ENCODE results near the gene SOX6. TPM values are rescaled to one million over a fixed set of nuclear protein-coding genes. Genes with fewer than 3 reads are reported as not detected.

The SOX6 gene
- total RNA-seq, 2 experiments from 2014 or later: 0.21 TPM; not detected in 1

DNA sequence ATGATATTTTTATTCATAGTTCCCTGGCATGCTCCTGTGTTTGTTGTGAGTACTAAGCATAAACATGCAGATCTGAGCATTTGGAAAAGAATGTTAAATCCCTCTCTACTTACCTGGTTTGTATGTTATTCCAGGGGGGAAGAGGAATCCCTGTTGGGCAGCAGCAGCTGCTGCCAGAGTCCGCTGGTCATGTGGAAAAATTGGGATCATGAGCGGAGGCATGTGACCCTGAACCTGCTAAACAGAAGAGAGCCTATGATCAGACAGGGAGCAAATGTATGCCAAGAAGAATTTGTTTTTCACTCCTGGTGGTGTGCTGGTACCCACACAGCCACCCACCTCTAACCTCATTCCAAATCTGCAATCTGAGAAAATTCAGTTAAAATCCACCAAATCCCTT, 244.7 kb downstream of the SOX6 start:
- no peaks in the 10 kb centered on the region for H3K36me3 Mint-ChIP-seq
- H3K4me1 Mint-ChIP-seq: no peaks in the 10 kb centered on the region
- ATAC-seq (no peak), DNase-seq (no peak)
- no peaks in the 10 kb centered on the region for H3K27me3 Mint-ChIP-seq
- H3K27ac Mint-ChIP-seq: no peak overlapping the region
- no peaks in the 10 kb centered on the region for H3K9me3 Mint-ChIP-seq (ENCODE audit: low read depth)
- CTCF ChIA-PET: no interaction called here
- H3K4me3 Mint-ChIP-seq: no peak overlapping the region

GRCh38 chr11:16110886-16111285, 245.5 kb downstream of the SOX6 start:
- DNase-seq: no peak
- CTCF ChIA-PET: no interaction called here
- no peak for ATAC-seq
- no peaks in the 10 kb centered on the region for H3K4me1 Mint-ChIP-seq
- no peaks in the 10 kb centered on the region for H3K27me3 Mint-ChIP-seq
- H3K27ac Mint-ChIP-seq: no peak overlapping the region
- H3K36me3 Mint-ChIP-seq: no peaks in the 10 kb centered on the region
- H3K4me3 Mint-ChIP-seq: no peak overlapping the region
- no peaks in the 10 kb centered on the region for H3K9me3 Mint-ChIP-seq (ENCODE audit: low read depth)

GRCh38 chr11:16099343-16099900, 256.9 kb downstream of the SOX6 start:
- ATAC-seq (no peak), DNase-seq (no peak)
- Mint-ChIP-seq H3K4me3 (no peak overlapping the region), H3K4me1 (no peaks in the 10 kb centered on the region), H3K27me3 (no peaks in the 10 kb centered on the region), H3K27ac (no peak overlapping the region), H3K36me3 (no peaks in the 10 kb centered on the region), H3K9me3 (ENCODE audit: low read depth) (peaks cover 7% of the 10 kb centered on the region)
- CTCF ChIA-PET: no interaction called here

GRCh38 chr11:16098526-16099205, 257.7 kb downstream of the SOX6 start:
- no peak for ATAC-seq
- DNase-seq: no peak
- Mint-ChIP-seq H3K36me3 (no peaks in the 10 kb centered on the region), H3K4me1 (no peaks in the 10 kb centered on the region), H3K27me3 (no peaks in the 10 kb centered on the region), H3K27ac (no peak overlapping the region), H3K4me3 (no peak overlapping the region), H3K9me3 (ENCODE audit: low read depth) (peaks cover 7% of the 10 kb centered on the region)
- CTCF ChIA-PET: no interaction called here

- H3K9me3 Mint-ChIP-seq (ENCODE audit: low read depth): peaks cover 2% of the 10 kb centered on the region
- H3K36me3 Mint-ChIP-seq: no peaks in the 10 kb centered on the region
- ATAC-seq (no peak), DNase-seq (no peak)
- H3K4me3 Mint-ChIP-seq: no peak overlapping the region
- no peak overlapping the region for H3K27ac Mint-ChIP-seq
- H3K27me3 Mint-ChIP-seq: no peaks in the 10 kb centered on the region
- no peaks in the 10 kb centered on the region for H3K4me1 Mint-ChIP-seq
- CTCF ChIA-PET: no interaction called here
Measured at GRCh38 chr11:16097543-16097942, 258.8 kb downstream of the SOX6 start.

DNA sequence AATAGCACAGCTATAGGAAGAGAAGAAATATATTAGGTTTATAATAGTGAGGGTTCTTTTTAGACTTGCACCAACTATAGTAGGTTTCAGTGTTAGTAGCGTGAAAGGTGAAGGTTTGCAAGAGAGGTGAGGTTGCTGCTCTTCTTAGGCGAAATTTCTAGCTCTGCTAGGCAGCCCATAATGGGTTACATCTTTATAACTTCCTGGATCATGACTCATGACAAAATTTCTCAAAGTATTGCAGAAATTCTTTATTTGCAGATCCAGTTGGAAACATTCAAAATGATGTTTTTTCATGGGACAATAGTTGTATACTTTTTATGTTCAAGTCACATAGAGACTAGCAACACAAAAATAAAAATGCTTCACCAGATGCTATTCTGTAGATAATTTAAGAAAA, 260.0 kb downstream of the SOX6 start:
- ATAC-seq: no peak
- no peak for DNase-seq
- Mint-ChIP-seq H3K27me3 (no peaks in the 10 kb centered on the region), H3K36me3 (no peaks in the 10 kb centered on the region), H3K4me3 (no peak overlapping the region), H3K4me1 (no peaks in the 10 kb centered on the region), H3K27ac (no peak overlapping the region), H3K9me3 (ENCODE audit: low read depth) (peaks cover 2% of the 10 kb centered on the region)
- CTCF ChIA-PET: no interaction called here

DNA sequence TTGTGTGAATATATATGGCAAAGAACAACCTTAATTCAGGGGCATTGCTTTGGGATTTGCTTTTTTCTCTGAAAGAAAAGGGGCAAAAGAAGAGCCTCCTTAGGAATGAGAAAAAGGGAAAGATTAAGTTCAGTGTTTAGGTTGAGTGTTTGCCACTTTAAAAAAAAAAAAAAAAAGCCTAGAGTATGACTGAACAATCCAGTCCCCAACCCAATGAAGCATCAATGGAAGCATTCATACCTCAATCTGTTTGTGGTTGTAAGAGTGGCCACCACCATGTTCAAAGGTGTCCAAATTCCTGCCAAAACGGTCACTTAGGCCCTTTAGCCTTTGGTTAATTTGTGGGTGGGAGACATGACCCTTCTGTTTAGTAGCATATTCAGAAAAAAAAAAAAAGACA, 260.6 kb downstream of the SOX6 start:
- Mint-ChIP-seq H3K4me3 (no peak overlapping the region), H3K4me1 (no peaks in the 10 kb centered on the region), H3K27me3 (no peaks in the 10 kb centered on the region), H3K27ac (no peak overlapping the region), H3K9me3 (ENCODE audit: low read depth) (peaks cover 2% of the 10 kb centered on the region), H3K36me3 (no peaks in the 10 kb centered on the region)
- DNase-seq (no peak), ATAC-seq (no peak)
- CTCF ChIA-PET: no interaction called here

DNA sequence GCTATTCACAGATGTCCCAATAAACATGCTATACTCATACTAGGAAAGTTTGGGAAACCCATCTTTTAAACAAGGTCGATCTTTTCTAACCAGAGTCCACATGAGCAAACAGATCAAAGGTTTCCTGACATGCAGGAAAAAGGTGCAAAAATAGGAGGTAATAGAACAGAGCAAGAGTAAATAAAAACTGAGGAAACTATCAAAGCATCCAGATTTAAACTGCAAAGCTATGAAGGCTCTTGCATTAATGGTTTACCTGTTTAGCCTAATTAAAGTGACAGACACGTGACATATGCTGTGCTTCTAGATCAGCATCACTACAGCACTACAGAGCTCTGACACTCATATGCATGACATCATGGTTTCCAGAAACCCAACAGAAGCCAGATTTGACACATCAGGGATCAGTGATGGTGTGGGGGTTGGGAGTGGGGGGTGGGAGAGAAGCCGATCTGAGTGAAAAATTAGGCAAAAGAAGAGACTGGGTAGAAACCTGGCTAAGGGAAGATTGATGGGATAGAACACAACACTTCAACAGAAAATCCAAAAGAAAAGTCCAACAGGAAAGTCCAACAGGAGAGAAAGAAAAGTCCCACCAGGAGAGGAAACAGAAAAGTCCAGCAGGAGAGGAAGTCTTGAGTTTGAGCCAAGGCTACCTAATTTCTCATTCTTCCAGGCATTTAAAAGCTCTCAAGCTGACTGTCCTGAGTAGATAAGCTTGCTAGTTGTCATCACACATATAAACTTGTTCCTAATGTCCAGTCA, 262.3 kb downstream of the SOX6 start:
- H3K4me1 Mint-ChIP-seq: no peaks in the 10 kb centered on the region
- CTCF ChIA-PET: no interaction called here
- DNase-seq: no peak
- H3K27me3 Mint-ChIP-seq: no peaks in the 10 kb centered on the region
- H3K36me3 Mint-ChIP-seq: no peaks in the 10 kb centered on the region
- H3K4me3 Mint-ChIP-seq: no peak overlapping the region
- H3K9me3 Mint-ChIP-seq (ENCODE audit: low read depth): no peaks in the 10 kb centered on the region
- no peak for ATAC-seq
- H3K27ac Mint-ChIP-seq: no peak overlapping the region

DNA sequence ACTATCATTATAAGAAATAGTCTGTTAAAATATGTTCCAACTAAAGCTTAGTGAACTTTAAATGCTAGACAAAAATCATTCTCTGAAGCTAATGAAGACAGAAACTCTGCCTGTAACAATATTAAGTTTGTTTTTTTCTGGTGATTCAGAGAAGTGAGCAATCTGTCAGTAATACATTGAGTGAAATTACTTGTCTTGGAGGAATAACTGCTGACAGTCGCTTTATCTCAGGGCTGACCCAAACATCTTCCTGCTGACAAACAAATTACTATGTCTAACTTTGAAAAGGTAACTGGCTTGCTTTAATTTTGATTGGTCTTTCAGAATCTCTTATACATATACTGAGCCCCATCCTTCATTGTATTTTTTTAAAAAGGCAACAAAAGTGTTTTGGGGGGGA, 264.5 kb downstream of the SOX6 start:
- no peak overlapping the region for H3K27ac Mint-ChIP-seq
- ATAC-seq: no peak
- CTCF ChIA-PET: no interaction called here

GRCh38 chr11:16089481-16089880, 266.9 kb downstream of the SOX6 start:
- Mint-ChIP-seq H3K27ac (no peak overlapping the region), H3K4me1 (no peaks in the 10 kb centered on the region), H3K4me3 (no peak overlapping the region), H3K36me3 (no peaks in the 10 kb centered on the region), H3K9me3 (ENCODE audit: low read depth) (no peaks in the 10 kb centered on the region), H3K27me3 (no peaks in the 10 kb centered on the region)
- ATAC-seq (no peak), DNase-seq (no peak)
- CTCF ChIA-PET: no interaction called here

More for the DNA sequence above, 264.5 kb downstream of the SOX6 start:
- Mint-ChIP-seq H3K36me3 (no peaks in the 10 kb centered on the region), H3K9me3 (ENCODE audit: low read depth) (no peaks in the 10 kb centered on the region), H3K27me3 (no peaks in the 10 kb centered on the region), H3K4me3 (no peak overlapping the region), H3K4me1 (no peaks in the 10 kb centered on the region)
- no peak for DNase-seq

- Mint-ChIP-seq H3K4me3 (no peak overlapping the region), H3K36me3 (no peaks in the 10 kb centered on the region), H3K9me3 (ENCODE audit: low read depth) (no peaks in the 10 kb centered on the region), H3K4me1 (no peaks in the 10 kb centered on the region), H3K27ac (no peak overlapping the region), H3K27me3 (no peaks in the 10 kb centered on the region)
- CTCF ChIA-PET: no interaction called here
- DNase-seq (no peak), ATAC-seq (no peak)
Measured at GRCh38 chr11:16088774-16089173, 267.6 kb downstream of the SOX6 start.

- no peaks in the 10 kb centered on the region for H3K9me3 Mint-ChIP-seq (ENCODE audit: low read depth)
- no peak overlapping the region for H3K4me3 Mint-ChIP-seq
- ATAC-seq: no peak
- no peaks in the 10 kb centered on the region for H3K36me3 Mint-ChIP-seq
- no peaks in the 10 kb centered on the region for H3K27me3 Mint-ChIP-seq
- no peaks in the 10 kb centered on the region for H3K4me1 Mint-ChIP-seq
- CTCF ChIA-PET: no interaction called here
- no peak overlapping the region for H3K27ac Mint-ChIP-seq
- DNase-seq: no peak
Measured at GRCh38 chr11:16087886-16088285, 268.5 kb downstream of the SOX6 start.

DNA sequence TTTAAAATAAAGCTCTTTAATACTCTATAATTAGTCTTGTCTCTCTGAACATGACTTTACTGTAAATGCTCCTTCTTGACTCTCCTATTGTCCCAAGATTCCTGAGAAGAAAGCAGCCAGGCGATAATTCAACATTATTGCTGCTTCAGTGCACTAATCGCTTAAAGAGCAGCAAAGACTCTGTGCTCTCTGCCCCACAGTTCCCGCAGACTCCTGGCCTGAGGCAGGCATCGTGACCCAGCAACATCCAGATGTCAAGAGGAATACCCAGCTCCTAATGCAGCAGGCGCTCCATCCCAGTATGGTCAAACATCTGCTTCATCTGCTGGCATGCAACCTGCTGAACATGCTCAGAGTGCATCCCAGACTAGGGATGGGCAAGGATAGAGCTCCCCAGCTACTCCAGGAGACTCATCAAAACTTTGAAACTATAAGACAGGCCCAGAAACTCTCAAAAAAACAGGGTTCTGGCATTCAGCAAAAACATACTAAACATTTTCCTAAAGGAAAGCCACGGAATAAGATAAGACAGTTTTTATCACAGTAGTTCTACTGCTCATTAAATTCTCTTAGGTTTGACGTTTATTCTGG, 270.0 kb downstream of the SOX6 start:
- no peak for DNase-seq
- H3K36me3 Mint-ChIP-seq: no peaks in the 10 kb centered on the region

More for the DNA sequence above, 270.0 kb downstream of the SOX6 start:
- Mint-ChIP-seq H3K4me3 (no peak overlapping the region), H3K4me1 (no peaks in the 10 kb centered on the region), H3K27me3 (no peaks in the 10 kb centered on the region), H3K9me3 (ENCODE audit: low read depth) (no peaks in the 10 kb centered on the region), H3K27ac (no peak overlapping the region)
- CTCF ChIA-PET: no interaction called here
- no peak for ATAC-seq

All from activated CD8-positive, alpha-beta memory T cell treated with anti-CD3 and anti-CD28 coated beads, Interleukin-2, amount 10 ng/mL, durations not matched to agents 7 days and 5 days (primary cell).